Cardiac septum (tissue), 1 donor: ENCODE results near the gene HSP90AA1. TPM values are rescaled to one million over a fixed set of nuclear protein-coding genes. Genes with fewer than 3 reads are reported as not detected.

Experiments
- DNase-seq: peaks from one replicate; pipeline ENCODE4 v3.0.0-alpha.2; 2020; ENCODE audit warnings: low spot score
- intact Hi-C: fragments of 100-400 bp; cut with DNase I; formaldehyde crosslinking; loops from one replicate; pipeline ENCODE4 v1.14.0; 2022
- total RNA-seq: library from RNA; stranded (reverse); fragmentation: NEBNext Ultra II Directional; extraction: Animal tissue kit (Norgen Biotek cat#: 25700); gene quantifications from one replicate; pipeline ENCODE4 v1.2.1, GENCODE V29; 2021
- donor health status: DM: no; HTN: no; CAD: no.

HSP90AA1 gene
- total RNA-seq, 1 donor from 2014 or later = 475 TPM

- no peak for DNase-seq
- intact Hi-C loops = loop anchor here (5.0 kb wide), 1 partner anchor 48 kb away; no protein-coding TSS in a partner anchor
Measured at GRCh38 chr14:102049258-102050025, 37.4 kb downstream of the HSP90AA1 start.

GRCh38 chr14:102047808-102048540, 38.9 kb downstream of the HSP90AA1 start:
- intact Hi-C loops = loop anchor here (5.0 kb wide), 1 partner anchor 49 kb away; no protein-coding TSS in a partner anchor
- no peak for DNase-seq

GRCh38 chr14:102046337-102047278, 40.2 kb downstream of the HSP90AA1 start:
- intact Hi-C loops = loop anchor here (5.0 kb wide), 1 partner anchor 51 kb away; no protein-coding TSS in a partner anchor

GRCh38 chr14:102044566-102044965, 42.3 kb downstream of the HSP90AA1 start:
- DNase-seq = no peak
- intact Hi-C loops = no loop called here

More at GRCh38 chr14:102046337-102047278, 40.2 kb downstream of the HSP90AA1 start:
- peak; percentile 88 for DNase-seq

- intact Hi-C loops = no loop called here
- no peak for DNase-seq
Measured at GRCh38 chr14:102043251-102044025, 43.4 kb downstream of the HSP90AA1 start.

GRCh38 chr14:102042699-102043098, 44.1 kb downstream of the HSP90AA1 start:
- DNase-seq = no peak

GRCh38 chr14:102040153-102040552, 46.7 kb downstream of the HSP90AA1 start:
- no peak for DNase-seq
- intact Hi-C loops = no loop called here

More at GRCh38 chr14:102042699-102043098, 44.1 kb downstream of the HSP90AA1 start:
- intact Hi-C loops = no loop called here

- intact Hi-C loops = no loop called here
- no peak for DNase-seq
Measured at GRCh38 chr14:102039157-102039556, 47.7 kb downstream of the HSP90AA1 start.

GRCh38 chr14:102037686-102038085, 49.2 kb downstream of the HSP90AA1 start:
- intact Hi-C loops = no loop called here

GRCh38 chr14:102035914-102036313, 50.9 kb downstream of the HSP90AA1 start:
- intact Hi-C loops = no loop called here
- no peak for DNase-seq

More at GRCh38 chr14:102037686-102038085, 49.2 kb downstream of the HSP90AA1 start:
- no peak for DNase-seq

- intact Hi-C loops = no loop called here
Measured at GRCh38 chr14:102034301-102034700, 52.5 kb downstream of the HSP90AA1 start.

GRCh38 chr14:102033241-102033640, 53.6 kb downstream of the HSP90AA1 start:
- no peak for DNase-seq
- intact Hi-C loops = no loop called here

More at GRCh38 chr14:102034301-102034700, 52.5 kb downstream of the HSP90AA1 start:
- no peak for DNase-seq

Other genes with a start within 250 kb of the HSP90AA1 start
- 575 TPM for gene DYNC1H1, start 122.5 kb downstream of the HSP90AA1 start, total RNA-seq
- gene WDR20, start 52.9 kb upstream of the HSP90AA1 start, total RNA-seq = 21.9 TPM
- 9.5 TPM for gene MOK, start 218.1 kb upstream of the HSP90AA1 start, total RNA-seq
- 10.2 TPM for gene ZNF839, start 232.7 kb upstream of the HSP90AA1 start, total RNA-seq